ENCODE measurements around the gene MEA1. TPM values are rescaled to one million over a fixed set of nuclear protein-coding genes. Genes with fewer than 3 reads are reported as not detected.

MEA1 gene
- total RNA-seq, 1 experiment from 2014 or later = 131 TPM

DNA sequence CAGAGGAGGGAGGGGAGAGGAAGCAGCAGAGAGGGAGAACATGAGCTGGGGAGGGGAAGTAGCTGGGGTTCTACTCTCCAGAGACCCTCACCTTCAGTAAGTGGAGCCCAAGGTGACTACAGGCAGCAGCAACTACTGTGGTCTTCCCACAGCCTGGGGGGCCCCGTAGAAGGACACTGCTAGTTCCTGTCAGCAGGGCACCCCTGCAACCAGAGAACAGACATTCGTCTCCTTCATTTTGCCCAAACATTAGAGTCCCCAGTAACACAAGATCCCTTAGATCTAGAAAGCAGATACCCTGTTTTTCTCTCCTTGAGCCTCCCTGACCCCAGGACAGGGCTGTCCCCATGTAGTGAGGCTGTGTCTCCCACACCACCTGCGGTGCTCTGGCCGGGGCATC is 45.0 kb downstream of the MEA1 start:
- no peaks in the 10 kb centered on the region for H3K27me3 ChIP-seq (ENCODE audit: low read length)
- intact Hi-C loops (cut with micrococcal nuclease) = no loop called here
- no peak overlapping the region for H3K9ac ChIP-seq (ENCODE audit: low read length)
- TF ChIP-seq EZH2 (IDR thresholded peaks at IDR 0.05; ENCODE audit: low read length, unreplicated experiment) (no peak), EZH2phosphoT487 (IDR thresholded peaks at IDR 0.05; ENCODE audit: borderline replicate concordance, low read length) (no peak)
- TF ChIP-seq, protein P1, sequence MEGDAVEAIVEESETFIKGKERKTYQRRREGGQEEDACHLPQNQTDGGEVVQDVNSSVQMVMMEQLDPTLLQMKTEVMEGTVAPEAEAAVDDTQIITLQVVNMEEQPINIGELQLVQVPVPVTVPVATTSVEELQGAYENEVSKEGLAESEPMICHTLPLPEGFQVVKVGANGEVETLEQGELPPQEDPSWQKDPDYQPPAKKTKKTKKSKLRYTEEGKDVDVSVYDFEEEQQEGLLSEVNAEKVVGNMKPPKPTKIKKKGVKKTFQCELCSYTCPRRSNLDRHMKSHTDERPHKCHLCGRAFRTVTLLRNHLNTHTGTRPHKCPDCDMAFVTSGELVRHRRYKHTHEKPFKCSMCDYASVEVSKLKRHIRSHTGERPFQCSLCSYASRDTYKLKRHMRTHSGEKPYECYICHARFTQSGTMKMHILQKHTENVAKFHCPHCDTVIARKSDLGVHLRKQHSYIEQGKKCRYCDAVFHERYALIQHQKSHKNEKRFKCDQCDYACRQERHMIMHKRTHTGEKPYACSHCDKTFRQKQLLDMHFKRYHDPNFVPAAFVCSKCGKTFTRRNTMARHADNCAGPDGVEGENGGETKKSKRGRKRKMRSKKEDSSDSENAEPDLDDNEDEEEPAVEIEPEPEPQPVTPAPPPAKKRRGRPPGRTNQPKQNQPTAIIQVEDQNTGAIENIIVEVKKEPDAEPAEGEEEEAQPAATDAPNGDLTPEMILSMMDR (conservative IDR thresholded peaks at IDR 0.05; ENCODE audit: low read depth, low read length) = no peak
- no peak for ATAC-seq
- H3K9me2 ChIP-seq (replicated peaks; ENCODE audit: low read length) = no peaks in the 10 kb centered on the region
- no peak for DNase-seq
- H3K4me1 ChIP-seq (ENCODE audit: insufficient read depth, low read length) = peaks cover 7% of the 10 kb centered on the region; the same call in 1 of the 2 replicates
- H3K79me2 ChIP-seq (ENCODE audit: low read length) = no peaks in the 10 kb centered on the region
- no peaks in the 10 kb centered on the region for H3F3A ChIP-seq (ENCODE audit: low read length, unreplicated experiment)
- H3K27ac ChIP-seq (ENCODE audit: low read length) = no peak overlapping the region
- H3K4me3 ChIP-seq (ENCODE audit: low read length) = no peak overlapping the region
- CTCF ChIA-PET = no interaction called here
- no peaks in the 10 kb centered on the region for H4K20me1 ChIP-seq (ENCODE audit: low read length)
- H3K9me3 ChIP-seq (ENCODE audit: low read length) = no peaks in the 10 kb centered on the region
- no peak overlapping the region for H2AFZ ChIP-seq (ENCODE audit: low read length)
- H3K4me2 ChIP-seq (ENCODE audit: low read length) = no peak overlapping the region
- no TSS peak for BruUV-seq (replicated peaks)
- no peaks in the 10 kb centered on the region; the same call in 1 of the 2 replicates for H3K36me3 ChIP-seq (ENCODE audit: low read depth, low read length)
- POLR2A ChIA-PET (ENCODE audit: unreplicated experiment) = no interaction called here

DNA sequence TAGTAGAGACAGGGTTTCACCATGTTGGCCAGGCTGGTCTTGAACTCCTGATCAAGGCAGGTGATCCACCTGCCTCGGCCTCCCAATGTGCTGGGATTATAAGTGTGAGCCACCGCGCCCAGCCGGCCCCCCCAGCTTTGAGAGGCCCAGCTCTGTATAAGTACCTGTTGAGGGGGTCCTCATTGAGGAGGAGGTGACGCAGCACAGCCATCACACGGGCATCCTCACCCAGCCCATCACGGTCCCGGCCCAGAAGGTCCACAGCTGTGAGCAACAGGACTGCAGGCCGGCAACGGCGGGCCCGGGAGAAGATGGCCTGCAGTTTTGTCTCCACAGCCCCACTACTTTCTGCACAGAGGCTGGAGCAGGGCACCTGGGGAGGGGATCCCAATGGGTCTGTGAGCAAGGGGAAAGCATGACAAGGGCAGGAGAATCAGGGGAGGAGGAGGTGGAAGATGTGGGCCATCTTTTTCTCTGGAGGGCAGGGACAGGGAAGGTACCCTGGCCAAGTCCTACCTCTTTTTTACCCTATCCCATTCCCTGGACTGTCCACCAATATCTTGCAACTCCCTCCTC is 45.5 kb downstream of the MEA1 start:
- Histone ChIP-seq H3K4me2 (ENCODE audit: low read length) (no peak overlapping the region), H3K36me3 (ENCODE audit: low read depth, low read length) (no peaks in the 10 kb centered on the region; the same call in 1 of the 2 replicates), H3K9ac (ENCODE audit: low read length) (no peak overlapping the region), H3K9me3 (ENCODE audit: low read length) (no peaks in the 10 kb centered on the region), H3F3A (ENCODE audit: low read length, unreplicated experiment) (no peaks in the 10 kb centered on the region), H2AFZ (ENCODE audit: low read length) (no peak overlapping the region), H4K20me1 (ENCODE audit: low read length) (no peaks in the 10 kb centered on the region), H3K79me2 (ENCODE audit: low read length) (no peaks in the 10 kb centered on the region), H3K27ac (ENCODE audit: low read length) (no peak overlapping the region), H3K27me3 (ENCODE audit: low read length) (no peaks in the 10 kb centered on the region), H3K4me3 (ENCODE audit: low read length) (no peak overlapping the region), H3K4me1 (ENCODE audit: insufficient read depth, low read length) (peaks cover 7% of the 10 kb centered on the region; the same call in 1 of the 2 replicates), H3K9me2 (replicated peaks; ENCODE audit: low read length) (no peaks in the 10 kb centered on the region)
- intact Hi-C loops (cut with micrococcal nuclease) = no loop called here
- POLR2A ChIA-PET (ENCODE audit: unreplicated experiment) = no interaction called here
- no TSS peak for BruUV-seq (replicated peaks)
- DNase-seq = no peak
- CTCF ChIA-PET = no interaction called here
- ATAC-seq = no peak
- no peak for TF ChIP-seq EZH2phosphoT487 (IDR thresholded peaks at IDR 0.05; ENCODE audit: borderline replicate concordance, low read length)
- no peak for TF ChIP-seq EZH2 (IDR thresholded peaks at IDR 0.05; ENCODE audit: low read length, unreplicated experiment)
- TF ChIP-seq, protein P1 (conservative IDR thresholded peaks at IDR 0.05; ENCODE audit: low read depth, low read length) = no peak

DNA sequence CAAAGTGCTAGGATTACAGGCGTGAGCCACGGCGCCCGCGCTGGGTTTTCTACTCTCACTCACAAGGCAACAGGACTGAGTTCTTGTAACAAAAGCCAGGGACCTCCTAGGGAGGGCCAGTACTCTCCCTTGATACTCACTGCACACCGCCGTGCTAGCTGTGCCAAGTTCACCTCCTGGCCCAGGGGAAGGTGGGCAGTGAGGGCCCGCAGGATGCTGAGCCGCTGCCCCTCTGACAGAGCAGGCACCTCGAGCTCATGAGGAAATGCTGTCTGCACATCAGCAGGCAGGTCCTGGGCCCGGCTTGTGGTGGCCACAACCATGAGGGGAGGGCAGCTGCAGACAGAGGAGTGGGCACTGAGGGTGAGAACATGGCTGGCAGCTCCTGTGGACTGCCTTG is 46.5 kb downstream of the MEA1 start:
- CTCF ChIA-PET = no interaction called here
- ATAC-seq (no peak), DNase-seq (no peak)
- Histone ChIP-seq H3K9me2 (replicated peaks; ENCODE audit: low read length) (no peaks in the 10 kb centered on the region), H4K20me1 (ENCODE audit: low read length) (no peaks in the 10 kb centered on the region), H3F3A (ENCODE audit: low read length, unreplicated experiment) (no peaks in the 10 kb centered on the region), H3K79me2 (ENCODE audit: low read length) (no peaks in the 10 kb centered on the region), H3K9ac (ENCODE audit: low read length) (no peak overlapping the region), H3K27ac (ENCODE audit: low read length) (no peak overlapping the region), H2AFZ (ENCODE audit: low read length) (no peak overlapping the region), H3K27me3 (ENCODE audit: low read length) (no peaks in the 10 kb centered on the region), H3K4me1 (ENCODE audit: insufficient read depth, low read length) (peaks cover 7% of the 10 kb centered on the region; the same call in 1 of the 2 replicates), H3K4me2 (ENCODE audit: low read length) (no peak overlapping the region), H3K36me3 (ENCODE audit: low read depth, low read length) (no peaks in the 10 kb centered on the region; the same call in 1 of the 2 replicates), H3K9me3 (ENCODE audit: low read length) (no peaks in the 10 kb centered on the region), H3K4me3 (ENCODE audit: low read length) (no peak overlapping the region)
- POLR2A ChIA-PET (ENCODE audit: unreplicated experiment) = no interaction called here
- no TSS peak for BruUV-seq (replicated peaks)
- TF ChIP-seq, protein P1 (conservative IDR thresholded peaks at IDR 0.05; ENCODE audit: low read depth, low read length) = no peak
- no peak for TF ChIP-seq EZH2phosphoT487 (IDR thresholded peaks at IDR 0.05; ENCODE audit: borderline replicate concordance, low read length)
- no peak for TF ChIP-seq EZH2 (IDR thresholded peaks at IDR 0.05; ENCODE audit: low read length, unreplicated experiment)
- intact Hi-C loops (cut with micrococcal nuclease) = no loop called here

Measured in PC-3 (cell line).